Ovary (tissue), 9 donors: Measurements from ENCODE around the gene KRT222. TPM values are rescaled to one million over a fixed set of nuclear protein-coding genes. Genes with fewer than 3 reads are reported as not detected.

Source experiments
- DNase-seq, 5 donors: peaks; one replicate each; pipeline ENCODE4 v3.0.0-alpha.2; 2019 to 2020
- H3K27ac ChIP-seq, 2 donors: fragments of 200-600 bp; one replicate each; pipeline versions ENCODE4 v1.5.1 to v1.8.0; 2019 to 2022
- H3K27me3 ChIP-seq: fragments of 200-600 bp; one replicate; pipeline ENCODE4 v1.8.0; 2022
- H3K36me3 ChIP-seq: fragments of 200-600 bp; sonication (generic); one replicate; pipeline ENCODE4 v1.5.1; 2019
- H3K4me1 ChIP-seq: one replicate; pipeline ENCODE4 v1.8.1; 2013; ENCODE audit warnings: mild to moderate bottlenecking, moderate library complexity; ENCODE audit not compliant: insufficient read depth
- H3K4me3 ChIP-seq: fragments of 200-600 bp; sonication (generic); one replicate; pipeline ENCODE4 v1.5.1; 2017
- H3K9me3 ChIP-seq, 2 donors: fragments of 200-600 bp in 1 of 2; sonication (generic) in 1 of 2; one replicate each; pipeline versions ENCODE4 v1.5.1 to v1.8.1; 2013 to 2019; ENCODE audit warnings: mild to moderate bottlenecking in 1 of 2, moderate library complexity in 1 of 2
- EP300 ChIP-seq: sonication (generic); formaldehyde crosslinking; IDR thresholded peaks from one replicate; pipeline ENCODE4 v1.6.1; 2017; ENCODE audit warnings: antibody characterized with exemption
- POLR2A ChIP-seq: fragments of 450-650 bp; IDR thresholded peaks from one replicate; pipeline ENCODE4 v1.6.1; 2017; ENCODE audit warnings: antibody characterized with exemption, mild to moderate bottlenecking, moderate library complexity
- whole genome bisulfite sequencing, 3 donors: extraction: QIAGEN DNeasy Blood & Tissue Kit in 1 of 3; methylation state at CpG; one replicate each; pipeline versions ENCODE4 v1.1.5 to v1.1.7; 2013 to 2017; 5-methylcytosine and 5-hydroxymethylcytosine counted together
- intact Hi-C, 4 donors: fragments of 100-400 bp; cut with DNase I; formaldehyde crosslinking; loops; one replicate each; pipeline versions ENCODE4 v1.11.0 to v1.15.1; 2022 to 2023
- polyA plus RNA-seq, 2 donors: library from polyadenylated mRNA; stranded (reverse); fragments of 200-250 nt in 1 of 2; fragments of 350-450 nt in 1 of 2; fragmentation: Illumina TruSeq in 1 of 2; extraction: RNeasy Lipid Tissue Mini Kit (QIAGEN cat#74804) in 1 of 2; gene quantifications; one replicate each; pipeline ENCODE4 v1.2.3, GENCODE V29; 2013 to 2014
- total RNA-seq, 7 donors: library from RNA; depleted of rRNA in 2 of 7; stranded (reverse); fragments of >200 nt in 2 of 7; fragmentation: NEBNext Ultra II Directional in 3 of 7; extraction: Animal tissue kit (Norgen Biotek cat#: 25700) in 3 of 7; gene quantifications; one replicate each; pipeline versions ENCODE4 v1.1.0 to v1.2.4, GENCODE V29; 2016 to 2023
- TF ChIP-seq, protein P1 (sequence below), 3 donors: fragments of 450-650 bp in 2 of 3; fragments of 200-600 bp in 1 of 3; IDR thresholded peaks; one replicate each; pipeline versions ENCODE4 v1.5.1 to v1.8.0; 2016 to 2022; ENCODE audit warnings: antibody characterized with exemption in 3 of 3, mild to moderate bottlenecking in 1 of 3
- donor health status: DM: no; HTN: no; CAD: no; lungs with moderate emphysema.
- donor health status: DM: no; HTN: no; CAD: no.
- donor health status: Bipolar disorder and iron deficiency.
- donor health status: DM: yes; HTN: yes; CAD: no.
- donor health status: DM: no; HTN: no; CAD: no.
- donor health status: DM: yes; HTN: yes; CAD: no.

Gene KRT222
- total and polyA plus RNA-seq, 9 donors = 0.10 to 1.6 (median 0.39) TPM; not detected in 3

DNA sequence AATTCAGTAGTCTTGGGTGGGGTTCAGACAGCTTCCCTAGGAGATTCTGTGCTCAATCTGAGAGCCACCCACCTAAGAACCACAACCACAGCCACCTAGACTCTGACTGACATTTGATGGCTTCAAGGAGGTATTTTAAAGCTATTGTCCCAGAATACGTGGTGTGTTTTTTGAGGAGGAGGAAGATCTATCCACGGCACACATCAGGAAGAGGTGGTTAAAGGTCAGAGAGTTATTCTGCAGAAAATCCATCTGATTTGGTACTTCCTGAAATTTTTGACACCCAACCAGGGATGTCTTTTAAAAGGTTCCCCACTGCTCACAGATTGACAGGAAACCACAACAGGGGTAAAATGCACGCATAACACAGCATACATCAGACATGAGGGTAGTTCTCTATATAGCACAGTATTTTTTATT, 42.5 kb downstream of the KRT222 start:
- no peak overlapping the region for H3K27ac ChIP-seq
- H3K27me3 ChIP-seq = no peaks in the 10 kb centered on the region
- intact Hi-C loops = loop anchor here in 1 of 4 donors (10.0 kb wide), 1 partner anchor 172 kb away; the partner anchor contains the start of gene KRT28
- 70 to 83% (median 72%) methylated on average over 3 of the region's 3 CpGs for WGBS, 3 donors
- no peaks in the 10 kb centered on the region for H3K36me3 ChIP-seq
- TF ChIP-seq POLR2A (no peak), EP300 (no peak)
- TF ChIP-seq, protein P1, sequence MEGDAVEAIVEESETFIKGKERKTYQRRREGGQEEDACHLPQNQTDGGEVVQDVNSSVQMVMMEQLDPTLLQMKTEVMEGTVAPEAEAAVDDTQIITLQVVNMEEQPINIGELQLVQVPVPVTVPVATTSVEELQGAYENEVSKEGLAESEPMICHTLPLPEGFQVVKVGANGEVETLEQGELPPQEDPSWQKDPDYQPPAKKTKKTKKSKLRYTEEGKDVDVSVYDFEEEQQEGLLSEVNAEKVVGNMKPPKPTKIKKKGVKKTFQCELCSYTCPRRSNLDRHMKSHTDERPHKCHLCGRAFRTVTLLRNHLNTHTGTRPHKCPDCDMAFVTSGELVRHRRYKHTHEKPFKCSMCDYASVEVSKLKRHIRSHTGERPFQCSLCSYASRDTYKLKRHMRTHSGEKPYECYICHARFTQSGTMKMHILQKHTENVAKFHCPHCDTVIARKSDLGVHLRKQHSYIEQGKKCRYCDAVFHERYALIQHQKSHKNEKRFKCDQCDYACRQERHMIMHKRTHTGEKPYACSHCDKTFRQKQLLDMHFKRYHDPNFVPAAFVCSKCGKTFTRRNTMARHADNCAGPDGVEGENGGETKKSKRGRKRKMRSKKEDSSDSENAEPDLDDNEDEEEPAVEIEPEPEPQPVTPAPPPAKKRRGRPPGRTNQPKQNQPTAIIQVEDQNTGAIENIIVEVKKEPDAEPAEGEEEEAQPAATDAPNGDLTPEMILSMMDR (IDR thresholded peaks at IDR 0.05) = no peak
- no peak overlapping the region for H3K4me3 ChIP-seq
- no peak for DNase-seq
- peaks cover 2% of the 10 kb centered on the region for H3K4me1 ChIP-seq
- no peaks in the 10 kb centered on the region for H3K9me3 ChIP-seq

DNA sequence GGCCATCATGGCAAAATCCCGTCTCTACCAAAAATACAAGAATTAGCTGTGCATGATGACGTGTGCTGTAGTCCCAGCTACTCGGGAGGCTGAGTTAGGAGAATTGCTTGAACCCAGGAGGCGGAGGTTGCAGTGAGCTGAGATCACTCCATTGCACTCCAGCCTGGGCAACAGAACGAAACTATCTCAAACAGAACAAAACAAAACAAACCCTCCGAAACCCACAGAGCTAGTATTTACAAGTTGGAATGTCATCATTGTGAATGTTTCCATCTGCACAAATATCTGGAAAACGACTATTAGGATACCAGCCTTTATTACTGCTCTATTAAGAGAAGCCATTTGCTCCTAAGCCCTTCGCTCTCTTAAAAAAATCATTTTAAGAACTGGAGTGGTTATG, 43.4 kb downstream of the KRT222 start:
- no peaks in the 10 kb centered on the region for H3K9me3 ChIP-seq
- H3K36me3 ChIP-seq = no peaks in the 10 kb centered on the region
- H3K4me3 ChIP-seq = no peak overlapping the region
- H3K27ac ChIP-seq = no peak overlapping the region
- H3K27me3 ChIP-seq = no peaks in the 10 kb centered on the region
- DNase-seq = no peak
- H3K4me1 ChIP-seq = peaks cover 2% of the 10 kb centered on the region
- intact Hi-C loops = loop anchor here in 1 of 4 donors (10.0 kb wide), 1 partner anchor 173 kb away; the partner anchor contains the start of gene KRT28
- 13 to 25% (median 14%) methylated on average over 8 of the region's 8 CpGs for WGBS, 3 donors
- no peak for TF ChIP-seq POLR2A
- TF ChIP-seq, protein P1 (IDR thresholded peaks at IDR 0.05) = no peak
- no peak for TF ChIP-seq EP300

DNA sequence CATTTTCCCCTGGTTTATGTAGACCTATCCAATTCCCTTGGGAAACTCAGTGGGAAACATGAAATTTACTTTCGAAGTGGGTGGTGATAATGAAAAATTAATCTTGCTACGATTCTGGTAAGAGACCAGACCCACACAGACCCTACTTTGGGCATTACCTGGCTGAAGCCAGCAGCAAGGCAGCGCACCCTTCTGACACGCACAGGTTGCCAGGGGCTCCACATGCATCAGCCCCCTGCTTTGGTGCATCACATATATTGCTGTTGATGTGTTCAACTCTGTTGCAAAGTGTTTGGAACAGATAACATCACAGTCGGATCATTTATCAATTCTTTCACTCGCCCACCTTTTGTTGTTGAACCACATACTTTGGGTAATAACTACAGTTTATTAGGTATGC, 44.0 kb downstream of the KRT222 start:
- H3K27ac ChIP-seq = no peak overlapping the region
- H3K4me1 ChIP-seq = peaks cover 3% of the 10 kb centered on the region
- no peaks in the 10 kb centered on the region for H3K36me3 ChIP-seq
- WGBS, 3 donors = 76 to 83% (median 78%) methylated on average over 6 of the region's 6 CpGs
- H3K9me3 ChIP-seq = no peaks in the 10 kb centered on the region
- intact Hi-C loops = loop anchor here in 1 of 4 donors (10.0 kb wide), 1 partner anchor 174 kb away; the partner anchor contains the start of gene KRT28
- H3K27me3 ChIP-seq = no peaks in the 10 kb centered on the region
- no peak overlapping the region for H3K4me3 ChIP-seq
- DNase-seq = no peak
- TF ChIP-seq EP300 (no peak), POLR2A (no peak)
- TF ChIP-seq, protein P1 (IDR thresholded peaks at IDR 0.05) = no peak

DNA sequence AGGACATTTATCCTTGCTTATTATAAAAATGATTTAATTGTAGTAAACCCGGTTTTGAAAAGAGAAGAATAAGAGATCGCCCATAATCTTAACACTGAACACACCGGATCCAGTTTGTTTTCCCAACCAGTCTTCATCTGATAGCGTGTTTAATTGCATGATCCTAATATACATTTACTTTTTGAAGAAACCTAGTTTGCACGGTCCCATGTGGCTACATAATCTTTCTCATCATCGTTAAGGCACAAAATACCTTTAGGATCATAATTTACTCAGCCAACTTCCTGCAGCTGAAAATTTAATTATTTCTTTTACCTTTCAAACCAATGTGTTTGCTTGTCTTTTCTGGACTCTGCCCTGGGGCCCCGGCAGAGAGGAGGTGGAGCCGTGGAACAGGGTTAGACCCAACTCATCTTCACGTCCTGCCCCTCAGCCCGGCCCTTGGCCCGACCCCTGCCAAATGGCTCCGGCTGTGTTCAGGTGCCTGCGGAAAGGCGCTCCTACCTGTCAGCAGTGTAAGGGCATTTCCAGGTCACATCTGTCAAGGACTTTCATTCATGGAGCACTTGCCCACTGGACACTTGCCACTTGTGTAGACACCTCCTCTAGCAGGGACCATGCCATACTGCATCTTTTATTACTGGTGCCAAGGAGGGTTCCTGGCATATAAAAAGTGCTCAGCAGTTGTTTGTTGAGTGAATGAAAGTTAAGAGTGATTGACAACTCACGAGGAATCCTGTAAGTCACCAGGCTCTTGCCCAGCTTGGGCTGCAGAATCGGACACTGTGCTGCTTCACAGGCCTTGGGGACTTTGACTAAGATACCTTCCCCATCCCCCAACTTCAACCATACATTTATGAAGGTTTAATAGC, 46.0 kb downstream of the KRT222 start:
- H3K27ac ChIP-seq = no peak overlapping the region
- DNase-seq = no peak
- WGBS, 3 donors = 71 to 78% (median 73%) methylated on average over 16 of the region's 16 CpGs
- intact Hi-C loops = loop anchor here in 1 of 4 donors (5.0 kb wide), 1 partner anchor 173 kb away; no protein-coding TSS in a partner anchor
- H3K27me3 ChIP-seq = no peaks in the 10 kb centered on the region
- H3K36me3 ChIP-seq = no peaks in the 10 kb centered on the region
- no peak for TF ChIP-seq POLR2A
- TF ChIP-seq, protein P1 (IDR thresholded peaks at IDR 0.05) = no peak
- TF ChIP-seq EP300 = no peak
- H3K4me1 ChIP-seq = peaks cover 11% of the 10 kb centered on the region
- H3K4me3 ChIP-seq = no peak overlapping the region
- H3K9me3 ChIP-seq = no peaks in the 10 kb centered on the region
